HTR-8/SVneo (cell line): ENCODE results near the gene DNAJC4.

Experiments used
- DNase-seq: peaks from one replicate; pipeline ENCODE4 v3.0.0; 2011; ENCODE audit warnings: low spot score, mixed read lengths; ENCODE audit not compliant: insufficient read length
- FAIRE-seq: peaks from 2 replicates; lab custom pipeline; 2011; peaks lifted over from hg19 to GRCh38; lab: Jason Lieb, UNC

Gene DNAJC4

GRCh38 chr11:64207256-64208085 is 22.9 kb upstream of the DNAJC4 start:
- no peak for DNase-seq
- FAIRE-seq: no peak

GRCh38 chr11:64208086-64208795 is 22.1 kb upstream of the DNAJC4 start:
- FAIRE-seq: no peak

GRCh38 chr11:64208796-64209562 is 21.4 kb upstream of the DNAJC4 start:
- FAIRE-seq (no peak), DNase-seq (no peak)

More at GRCh38 chr11:64208086-64208795, 22.1 kb upstream of the DNAJC4 start:
- DNase-seq: no peak

GRCh38 chr11:64209563-64209843 is 20.8 kb upstream of the DNAJC4 start:
- DNase-seq: no peak
- FAIRE-seq: no peak

- DNase-seq: no peak
- no peak for FAIRE-seq
Measured at GRCh38 chr11:64210301-64211020, 19.9 kb upstream of the DNAJC4 start.

GRCh38 chr11:64211181-64211872 is 19.0 kb upstream of the DNAJC4 start:
- FAIRE-seq (no peak), DNase-seq (no peak)

GRCh38 chr11:64216879-64217278 is 13.5 kb upstream of the DNAJC4 start:
- FAIRE-seq: no peak

GRCh38 chr11:64218628-64219353 is 11.6 kb upstream of the DNAJC4 start:
- no peak for FAIRE-seq
- DNase-seq: no peak

More at GRCh38 chr11:64216879-64217278, 13.5 kb upstream of the DNAJC4 start:
- no peak for DNase-seq

GRCh38 chr11:64219354-64219684 is 11.0 kb upstream of the DNAJC4 start:
- DNase-seq: no peak
- no peak for FAIRE-seq

- DNase-seq (no peak), FAIRE-seq (no peak)
Measured at GRCh38 chr11:64219755-64220154, 10.6 kb upstream of the DNAJC4 start.

GRCh38 chr11:64220271-64220670 is 10.1 kb upstream of the DNAJC4 start:
- DNase-seq: no peak
- FAIRE-seq: no peak

- DNase-seq (no peak), FAIRE-seq (no peak)
Measured at GRCh38 chr11:64220798-64221197, 9.6 kb upstream of the DNAJC4 start.

- no peak for DNase-seq
Measured at GRCh38 chr11:64222651-64223000, 7.7 kb upstream of the DNAJC4 start.

GRCh38 chr11:64223001-64223651 is 7.2 kb upstream of the DNAJC4 start:
- no peak for DNase-seq
- no peak for FAIRE-seq

More at GRCh38 chr11:64222651-64223000, 7.7 kb upstream of the DNAJC4 start:
- no peak for FAIRE-seq

GRCh38 chr11:64224151-64224890 is 6.0 kb upstream of the DNAJC4 start:
- DNase-seq: no peak
- FAIRE-seq: no peak

GRCh38 chr11:64224891-64225607 is 5.3 kb upstream of the DNAJC4 start:
- no peak for DNase-seq
- no peak for FAIRE-seq
